HEK293 (cell line): ENCODE results near the gene NSD1.

Experiments used
- CTCF ChIA-PET: fragments of 350-600 bp; formaldehyde crosslinking; extraction: SDS; loops from one replicate; lab custom pipeline; 2021; ENCODE audit warnings: antibody characterized with exemption; lab: Yijun Ruan, JAX
- POLR2A ChIA-PET: fragments of 300-600 bp; formaldehyde crosslinking; extraction: SDS; loops from one replicate; lab custom pipeline; 2020; ENCODE audit warnings: antibody characterized with exemption, inconsistent platforms; lab: Yijun Ruan, JAX
- H3K27ac ChIP-seq: fragments of 200-500 bp; sonication (Bioruptor generic); 2 replicates; pipeline ENCODE4 v1.5.1; 2014; ENCODE audit warnings: low read depth, low read length, control low read depth, inconsistent platforms; ENCODE audit errors: extremely low read depth
- H3K36me3 ChIP-seq, 2 experiments: fragments of 200-500 bp in 1 of 2; sonication (Bioruptor generic) in 1 of 2; 1 replicate in 1 of 2; 2 replicates in 1 of 2; pipeline ENCODE4 v1.5.1; 2014 to 2017; ENCODE audit warnings: inconsistent platforms in 2 of 2, low read length in 2 of 2; ENCODE audit not compliant: control insufficient read depth in 2 of 2, insufficient read depth in 1 of 2
- H3K4me1 ChIP-seq: fragments of 200-500 bp; sonication (Bioruptor generic); 2 replicates; pipeline ENCODE4 v1.5.1; 2014; ENCODE audit warnings: mild to moderate bottlenecking, low read length, inconsistent platforms; ENCODE audit not compliant: control insufficient read depth, insufficient read depth
- H3K4me3 ChIP-seq: 2 replicates; pipeline ENCODE4 v1.5.1; 2011; ENCODE audit warnings: low read depth, mild to moderate bottlenecking, control low read depth, low read length, moderate library complexity
- H3K9me3 ChIP-seq: fragments of 200-500 bp; sonication (Bioruptor generic); 2 replicates; pipeline ENCODE4 v1.5.1; 2014; ENCODE audit warnings: low read depth, low read length, inconsistent platforms; ENCODE audit not compliant: control insufficient read depth, insufficient read depth
- HOXC10 ChIP-seq: sonication (generic); formaldehyde crosslinking; IDR thresholded peaks from 2 replicates; pipeline ENCODE4 v1.8.1; 2023; ENCODE audit warnings: mild to moderate bottlenecking, missing genetic modification reagents
- REST ChIP-seq: fragments of 450-650 bp; formaldehyde crosslinking; IDR thresholded peaks from 2 replicates; pipeline ENCODE4 v1.5.1; 2016; ENCODE audit warnings: missing biosample characterization, missing genetic modification characterization
- SCRT2 ChIP-seq: fragments of 450-650 bp; formaldehyde crosslinking; IDR thresholded peaks from 2 replicates; pipeline ENCODE4 v1.5.1; 2016; ENCODE audit warnings: missing biosample characterization, missing genetic modification characterization
- SP2 ChIP-seq: fragments of 450-650 bp; formaldehyde crosslinking; IDR thresholded peaks from 2 replicates; pipeline ENCODE4 v1.5.1; 2016; ENCODE audit warnings: missing biosample characterization, missing genetic modification characterization
- ZBTB10 ChIP-seq: fragments of 450-650 bp; formaldehyde crosslinking; IDR thresholded peaks from 2 replicates; pipeline ENCODE4 v1.5.1; 2016; ENCODE audit warnings: missing biosample characterization, missing genetic modification characterization
- ZBTB17 ChIP-seq: fragments of 450-650 bp; formaldehyde crosslinking; IDR thresholded peaks from 2 replicates; pipeline ENCODE4 v1.5.1; 2016; ENCODE audit warnings: missing biosample characterization, missing genetic modification characterization
- ZBTB44 ChIP-seq: fragments of 450-650 bp; IDR thresholded peaks from 2 replicates; pipeline ENCODE4 v1.5.1; 2018; ENCODE audit warnings: missing biosample characterization, mild to moderate bottlenecking, missing genetic modification characterization
- ZFP69B ChIP-seq: fragments of 450-650 bp; formaldehyde crosslinking; IDR thresholded peaks from 2 replicates; pipeline ENCODE4 v1.5.1; 2016; ENCODE audit warnings: missing biosample characterization, missing genetic modification characterization
- ZNF2 ChIP-seq: fragments of 450-650 bp; formaldehyde crosslinking; IDR thresholded peaks from 2 replicates; pipeline ENCODE4 v1.5.1; 2016; ENCODE audit warnings: missing biosample characterization, missing genetic modification characterization
- ZNF24 ChIP-seq: fragments of 450-650 bp; formaldehyde crosslinking; IDR thresholded peaks from 2 replicates; pipeline ENCODE4 v1.5.1; 2016; ENCODE audit warnings: missing biosample characterization, missing genetic modification characterization
- ZNF302 ChIP-seq: fragments of 450-650 bp; formaldehyde crosslinking; IDR thresholded peaks from 2 replicates; pipeline ENCODE4 v1.5.1; 2016; ENCODE audit warnings: missing biosample characterization, missing genetic modification characterization, low read depth
- ZNF335 ChIP-seq: fragments of 450-650 bp; formaldehyde crosslinking; conservative IDR thresholded peaks from 2 replicates; pipeline ENCODE4 v1.5.1; 2016; ENCODE audit warnings: missing biosample characterization, missing genetic modification characterization
- ZNF501 ChIP-seq: fragments of 450-650 bp; formaldehyde crosslinking; IDR thresholded peaks from 2 replicates; pipeline ENCODE4 v1.5.1; 2016; ENCODE audit warnings: missing biosample characterization, missing genetic modification characterization
- ZNF544 ChIP-seq: fragments of 450-650 bp; formaldehyde crosslinking; IDR thresholded peaks from 2 replicates; pipeline ENCODE4 v1.5.0; 2017; ENCODE audit warnings: missing biosample characterization, missing genetic modification characterization
- ZNF561 ChIP-seq: fragments of 450-650 bp; IDR thresholded peaks from 2 replicates; pipeline ENCODE4 v1.5.1; 2018; ENCODE audit warnings: missing biosample characterization, missing genetic modification characterization, borderline replicate concordance
- ZNF658 ChIP-seq: fragments of 450-650 bp; formaldehyde crosslinking; IDR thresholded peaks from 2 replicates; pipeline ENCODE4; 2016; ENCODE audit warnings: missing biosample characterization, missing genetic modification characterization
- ZNF785 ChIP-seq: fragments of 450-650 bp; formaldehyde crosslinking; IDR thresholded peaks from 2 replicates; pipeline ENCODE4 v1.5.1; 2016; ENCODE audit warnings: missing biosample characterization, missing genetic modification characterization
- ZNF830 ChIP-seq: fragments of 450-650 bp; IDR thresholded peaks from 2 replicates; pipeline ENCODE4 v1.5.0; 2018; ENCODE audit warnings: missing biosample characterization, missing genetic modification characterization, low read depth, mild to moderate bottlenecking, moderate library complexity
- ZXDB ChIP-seq: fragments of 450-650 bp; formaldehyde crosslinking; IDR thresholded peaks from 2 replicates; pipeline ENCODE4 v1.5.1; 2016; ENCODE audit warnings: missing biosample characterization, missing genetic modification characterization
- TF ChIP-seq, protein P1 (sequence below): fragments of 450-650 bp; formaldehyde crosslinking; IDR thresholded peaks from 2 replicates; pipeline ENCODE4; 2016; ENCODE audit warnings: missing biosample characterization, missing genetic modification characterization

The NSD1 gene

GRCh38 chr5:177204281-177204680, 70.7 kb downstream of the NSD1 start:
- TF ChIP-seq ZBTB44: no peak
- no peak for TF ChIP-seq ZNF501 (tag by site-specific recombination)
- TF ChIP-seq ZNF24 (tag by site-specific recombination): no peak
- no peak for TF ChIP-seq SP2 (tag by site-specific recombination)
- no peak for TF ChIP-seq ZNF830
- no peak for TF ChIP-seq HOXC10 (CRISPR knock-in tag)
- TF ChIP-seq REST: no peak
- no peak for TF ChIP-seq ZNF658 (tag by site-specific recombination)
- TF ChIP-seq, protein P1, sequence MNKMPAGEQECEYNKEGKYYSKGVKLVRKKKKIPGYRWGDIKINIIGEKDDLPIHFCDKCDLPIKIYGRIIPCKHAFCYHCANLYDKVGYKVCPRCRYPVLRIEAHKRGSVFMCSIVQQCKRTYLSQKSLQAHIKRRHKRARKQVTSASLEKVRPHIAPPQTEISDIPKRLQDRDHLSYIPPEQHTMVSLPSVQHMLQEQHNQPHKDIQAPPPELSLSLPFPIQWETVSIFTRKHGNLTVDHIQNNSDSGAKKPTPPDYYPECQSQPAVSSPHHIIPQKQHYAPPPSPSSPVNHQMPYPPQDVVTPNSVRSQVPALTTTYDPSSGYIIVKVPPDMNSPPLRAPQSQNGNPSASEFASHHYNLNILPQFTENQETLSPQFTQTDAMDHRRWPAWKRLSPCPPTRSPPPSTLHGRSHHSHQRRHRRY (tag by site-specific recombination): no peak
- no peak for TF ChIP-seq ZNF544 (tag by site-specific recombination)
- TF ChIP-seq ZFP69B (tag by site-specific recombination): no peak
- TF ChIP-seq ZBTB17: no peak
- no peak for TF ChIP-seq ZNF785 (tag by site-specific recombination)
- TF ChIP-seq ZBTB10: no peak
- TF ChIP-seq ZXDB: no peak
- TF ChIP-seq ZNF561 (tag by site-specific recombination): no peak
- TF ChIP-seq ZNF335 (tag by site-specific recombination): no peak
- TF ChIP-seq ZNF302 (tag by site-specific recombination): no peak
- ChIA-PET CTCF (interaction anchor here (0.7 kb wide), 1 partner anchor 24 kb away, joined by 3 read pairs; no protein-coding TSS in a partner anchor), POLR2A (no interaction called here)
- Histone ChIP-seq H3K4me1 (no peaks in the 10 kb centered on the region), H3K36me3 (peaks cover 69 to 92% of the 10 kb centered on the region in 2 experiments), H3K4me3 (no peak overlapping the region), H3K9me3 (no peaks in the 10 kb centered on the region), H3K27ac (no peak overlapping the region)

DNA sequence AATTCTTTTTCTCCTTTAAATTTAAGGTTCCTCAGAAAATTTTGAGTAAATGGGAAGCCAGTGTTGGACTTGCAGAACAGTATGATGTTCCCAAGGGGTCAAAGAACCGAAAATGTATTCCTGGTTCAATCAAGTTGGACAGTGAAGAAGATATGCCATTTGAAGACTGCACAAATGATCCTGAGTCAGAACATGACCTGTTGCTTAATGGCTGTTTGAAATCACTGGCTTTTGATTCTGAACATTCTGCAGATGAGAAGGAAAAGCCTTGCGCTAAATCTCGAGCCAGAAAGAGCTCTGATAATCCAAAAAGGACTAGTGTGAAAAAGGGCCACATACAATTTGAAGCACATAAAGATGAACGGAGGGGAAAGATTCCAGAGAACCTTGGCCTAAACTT, 76.0 kb downstream of the NSD1 start:
- Histone ChIP-seq H3K36me3 (peaks cover 80% of the 10 kb centered on the region in 2 experiments), H3K9me3 (no peaks in the 10 kb centered on the region), H3K4me3 (no peak overlapping the region), H3K27ac (no peak overlapping the region), H3K4me1 (no peaks in the 10 kb centered on the region)
- no peak for TF ChIP-seq ZNF2 (tag by site-specific recombination)
- peak; percentile 76 for TF ChIP-seq SCRT2
- ChIA-PET CTCF (interaction anchor here (0.7 kb wide), 1 partner anchor 11 kb away, joined by 3 read pairs; no protein-coding TSS in a partner anchor), POLR2A (no interaction called here)
